Mesothelial cell of epicardium (in vitro differentiated cells): ENCODE data around the gene MMP11. TPM values are rescaled to one million over a fixed set of nuclear protein-coding genes. Genes with fewer than 3 reads are reported as not detected.

Source experiments
- DNase-seq, 2 experiments: peaks; one replicate each; pipeline ENCODE4 v3.0.0; 2021; ENCODE audit warnings: low spot score in 2 of 2; ENCODE audit not compliant: unreplicated experiment in 2 of 2
- H3K27ac Mint-ChIP-seq: 2 replicates; pipeline ENCODE4 v1.8.0; 2021; ENCODE audit warnings: mixed read lengths
- H3K27me3 Mint-ChIP-seq: 2 replicates; pipeline ENCODE4 v1.8.0; 2021; ENCODE audit warnings: low read depth, mixed read lengths
- H3K36me3 Mint-ChIP-seq: 2 replicates; pipeline ENCODE4 v1.8.0; 2021; ENCODE audit warnings: mixed read lengths
- H3K4me1 Mint-ChIP-seq: 2 replicates; pipeline ENCODE4 v1.8.0; 2021; ENCODE audit warnings: mixed read lengths
- H3K4me3 Mint-ChIP-seq: 2 replicates; pipeline ENCODE4 v1.8.0; 2021; ENCODE audit warnings: mild to moderate bottlenecking, moderate library complexity, mixed read lengths
- H3K9me3 Mint-ChIP-seq: 2 replicates; pipeline ENCODE4 v1.8.0; 2021; ENCODE audit warnings: mixed read lengths
- total RNA-seq: library from RNA; stranded (reverse); gene quantifications from 3 replicates; pipeline ENCODE4 v1.2.1, GENCODE V29; 2021
- TF ChIP-seq, protein P1 (sequence below): fragments of 200-600 bp; sonication (generic); IDR thresholded peaks from one replicate; pipeline ENCODE4 v1.5.0; 2021; ENCODE audit warnings: antibody characterized with exemption; ENCODE audit not compliant: unreplicated experiment

MMP11 gene
- total RNA-seq, 1 donor from 2014 or later: 566 TPM

DNA sequence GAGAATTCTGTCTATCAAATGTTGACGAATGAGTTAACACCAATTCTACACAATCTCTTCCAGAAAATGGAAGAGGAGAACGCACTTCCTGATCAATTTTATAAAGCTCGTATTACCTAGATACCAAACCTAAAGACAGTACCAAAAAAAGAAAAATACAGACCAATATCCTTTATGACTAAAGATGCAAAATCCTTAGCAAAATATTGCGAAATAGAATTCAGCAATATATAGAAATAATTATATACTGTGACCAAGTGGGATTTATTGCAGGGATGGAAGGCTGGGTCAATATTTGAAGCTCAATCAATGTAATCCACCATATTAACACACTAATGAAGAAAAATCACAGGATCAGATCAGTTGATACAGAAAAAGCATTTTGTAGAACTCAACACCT lies 39.7 kb downstream of the MMP11 start:
- DNase-seq: no peak
- Mint-ChIP-seq H3K36me3 (peaks cover 51% of the 10 kb centered on the region), H3K4me3 (no peak overlapping the region), H3K4me1 (peaks cover 1% of the 10 kb centered on the region), H3K27me3 (no peaks in the 10 kb centered on the region), H3K9me3 (no peaks in the 10 kb centered on the region), H3K27ac (no peak overlapping the region)
- TF ChIP-seq, protein P1, sequence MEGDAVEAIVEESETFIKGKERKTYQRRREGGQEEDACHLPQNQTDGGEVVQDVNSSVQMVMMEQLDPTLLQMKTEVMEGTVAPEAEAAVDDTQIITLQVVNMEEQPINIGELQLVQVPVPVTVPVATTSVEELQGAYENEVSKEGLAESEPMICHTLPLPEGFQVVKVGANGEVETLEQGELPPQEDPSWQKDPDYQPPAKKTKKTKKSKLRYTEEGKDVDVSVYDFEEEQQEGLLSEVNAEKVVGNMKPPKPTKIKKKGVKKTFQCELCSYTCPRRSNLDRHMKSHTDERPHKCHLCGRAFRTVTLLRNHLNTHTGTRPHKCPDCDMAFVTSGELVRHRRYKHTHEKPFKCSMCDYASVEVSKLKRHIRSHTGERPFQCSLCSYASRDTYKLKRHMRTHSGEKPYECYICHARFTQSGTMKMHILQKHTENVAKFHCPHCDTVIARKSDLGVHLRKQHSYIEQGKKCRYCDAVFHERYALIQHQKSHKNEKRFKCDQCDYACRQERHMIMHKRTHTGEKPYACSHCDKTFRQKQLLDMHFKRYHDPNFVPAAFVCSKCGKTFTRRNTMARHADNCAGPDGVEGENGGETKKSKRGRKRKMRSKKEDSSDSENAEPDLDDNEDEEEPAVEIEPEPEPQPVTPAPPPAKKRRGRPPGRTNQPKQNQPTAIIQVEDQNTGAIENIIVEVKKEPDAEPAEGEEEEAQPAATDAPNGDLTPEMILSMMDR: no peak

DNA sequence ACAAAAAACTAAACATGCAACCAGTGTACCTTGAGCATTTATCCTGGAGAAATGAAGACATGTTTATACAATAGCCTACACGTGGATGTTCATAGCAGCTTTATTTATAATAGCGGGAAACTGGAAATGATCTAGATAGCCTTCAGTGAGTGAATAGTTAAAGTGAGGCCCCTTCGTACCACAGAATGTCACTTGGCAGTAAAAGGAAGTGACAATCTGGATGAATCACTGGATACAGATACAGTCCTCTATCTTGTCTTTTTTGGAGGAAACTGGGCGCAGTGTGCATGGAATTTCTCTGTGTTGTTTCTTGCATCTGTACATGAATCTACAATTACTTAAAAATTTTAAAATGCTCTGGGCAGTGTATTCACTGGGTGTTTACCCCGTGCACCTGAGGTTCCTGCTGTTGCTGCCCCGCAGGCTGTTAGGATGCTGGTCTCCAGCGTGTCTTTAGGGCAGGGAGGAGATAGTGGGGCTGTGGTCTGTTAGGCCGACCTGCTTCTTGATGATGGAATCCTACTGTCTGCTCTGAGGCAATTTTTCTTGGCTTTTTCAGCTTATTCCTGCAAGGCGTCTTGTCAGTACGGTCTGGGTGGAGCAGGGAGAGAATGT lies 43.0 kb downstream of the MMP11 start:
- Mint-ChIP-seq H3K36me3 (peaks cover 69% of the 10 kb centered on the region), H3K4me1 (peaks cover 1% of the 10 kb centered on the region), H3K9me3 (no peaks in the 10 kb centered on the region), H3K27me3 (no peaks in the 10 kb centered on the region), H3K27ac (peak overlapping the region; percentile 32), H3K4me3 (no peak overlapping the region)
- no peak for DNase-seq
- TF ChIP-seq, protein P1: no peak

DNA sequence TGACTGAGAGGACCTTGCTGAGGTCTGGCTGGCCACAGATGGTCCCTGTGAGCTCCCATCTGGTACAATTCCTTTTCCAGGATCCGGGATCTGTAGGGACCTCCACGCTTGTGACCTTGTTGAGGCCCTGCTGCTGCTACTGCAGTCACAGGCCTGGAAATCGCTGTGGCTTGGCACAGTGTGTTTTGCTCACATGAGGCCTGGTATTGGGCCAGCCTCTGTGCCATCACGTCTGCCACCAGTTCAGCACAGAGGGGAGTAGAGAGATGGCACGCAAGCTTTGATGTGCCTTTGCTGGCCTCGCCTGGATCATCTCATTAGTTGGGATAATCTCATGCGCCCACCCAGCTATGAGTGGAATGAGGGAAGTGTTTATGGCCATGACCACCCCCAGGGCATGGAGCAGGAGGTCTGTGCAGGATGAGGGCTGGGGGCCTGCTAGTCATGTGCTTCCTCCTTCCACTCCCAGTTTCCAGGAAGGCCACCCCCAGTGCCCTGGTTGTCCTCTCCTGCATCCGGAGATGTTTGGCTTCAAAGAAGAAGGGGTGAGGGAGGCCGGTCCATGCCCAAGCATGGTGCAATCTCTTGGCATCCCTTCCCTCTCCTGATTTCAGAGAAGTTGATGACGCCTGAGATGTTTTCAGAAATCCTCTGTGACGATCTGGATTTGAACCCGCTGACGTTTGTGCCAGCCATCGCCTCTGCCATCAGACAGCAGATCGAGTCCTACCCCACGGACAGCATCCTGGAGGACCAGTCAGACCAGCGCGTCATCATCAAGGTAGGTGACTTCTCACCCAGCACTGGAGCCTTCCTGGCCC lies 43.7 kb downstream of the MMP11 start:
- Mint-ChIP-seq H3K27ac (peak overlapping the region; percentile 32), H3K4me1 (peaks cover 1% of the 10 kb centered on the region), H3K27me3 (no peaks in the 10 kb centered on the region), H3K36me3 (peaks cover 65% of the 10 kb centered on the region), H3K4me3 (no peak overlapping the region), H3K9me3 (no peaks in the 10 kb centered on the region)
- no peak for DNase-seq
- TF ChIP-seq, protein P1: no peak

DNA sequence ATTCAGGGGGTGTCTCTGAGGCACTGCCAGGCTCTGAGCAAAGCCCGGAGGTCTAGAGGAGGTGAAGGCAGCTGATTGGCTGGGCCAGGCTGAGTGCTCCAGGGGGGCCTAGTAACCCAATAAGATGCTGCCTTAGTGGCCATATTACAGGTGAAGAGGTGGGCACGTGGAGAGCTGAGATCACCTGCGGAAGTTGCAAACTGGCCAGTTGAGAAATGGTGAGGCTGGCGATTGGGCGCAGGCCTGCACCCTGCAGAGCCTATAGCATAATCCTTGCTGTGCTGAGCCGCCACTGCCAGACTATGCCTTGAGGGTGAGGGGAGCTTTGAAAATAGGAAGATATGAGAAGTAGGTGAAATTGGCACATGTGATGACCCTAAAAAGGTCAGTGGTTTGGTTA lies 44.5 kb downstream of the MMP11 start:
- no peak for DNase-seq
- H3K4me1 Mint-ChIP-seq: no peaks in the 10 kb centered on the region
- no peaks in the 10 kb centered on the region for H3K9me3 Mint-ChIP-seq
- H3K4me3 Mint-ChIP-seq: no peak overlapping the region
- TF ChIP-seq, protein P1: no peak
- peaks cover 62% of the 10 kb centered on the region for H3K36me3 Mint-ChIP-seq
- no peak overlapping the region for H3K27ac Mint-ChIP-seq
- no peaks in the 10 kb centered on the region for H3K27me3 Mint-ChIP-seq

DNA sequence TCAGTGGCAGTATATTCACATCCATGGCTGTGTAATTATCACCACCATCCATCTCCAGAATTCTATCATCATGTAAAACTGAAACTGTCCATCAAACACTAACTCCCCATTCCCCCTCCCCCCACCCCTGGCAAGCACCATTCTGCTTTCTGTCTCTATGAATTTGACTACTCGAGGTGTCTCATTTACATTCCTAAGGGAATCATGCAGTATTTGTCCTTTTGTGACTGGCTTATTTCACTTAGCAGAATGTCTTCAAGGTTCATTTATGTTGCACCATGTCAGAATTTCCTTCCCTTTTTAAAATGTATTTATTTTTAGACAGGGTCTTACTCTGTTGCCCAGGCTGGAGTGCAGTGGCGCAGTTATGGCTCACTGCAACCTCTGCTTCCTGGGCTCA lies 45.9 kb downstream of the MMP11 start:
- no peak for DNase-seq
- Mint-ChIP-seq H3K4me1 (no peaks in the 10 kb centered on the region), H3K36me3 (peaks cover 61% of the 10 kb centered on the region), H3K4me3 (no peak overlapping the region), H3K27me3 (no peaks in the 10 kb centered on the region), H3K9me3 (no peaks in the 10 kb centered on the region), H3K27ac (no peak overlapping the region)
- TF ChIP-seq, protein P1: no peak
